GM18498 (cell line): ENCODE data around the gene CTDSPL.
A peak's percentile ranks its signal among the peaks of the same experiment; 100 is the strongest.
"Not testable (repeated sequence)": the region's sequence is repeated elsewhere in the genome, so short reads cannot be mapped to it uniquely, and the experiment has no call there.

Source experiments
- ATAC-seq: cut with Tn5 transposase; IDR thresholded peaks from one replicate; pipeline ENCODE4 v1.9.1; 2021; ENCODE audit warnings: mild to moderate bottlenecking, moderate library complexity; ENCODE audit not compliant: unreplicated experiment

The CTDSPL gene

GRCh38 chr3:37985637-37986320 lies 124.1 kb downstream of the CTDSPL start:
- no peak for ATAC-seq

GRCh38 chr3:37986479-37987314 lies 125.0 kb downstream of the CTDSPL start:
- no peak for ATAC-seq

GRCh38 chr3:37987315-37987697 lies 125.6 kb downstream of the CTDSPL start:
- ATAC-seq = no peak

GRCh38 chr3:37987751-37988179 lies 126.1 kb downstream of the CTDSPL start:
- no peak for ATAC-seq

- ATAC-seq = not testable (repeated sequence)
These were observed 126.7 kb downstream of the CTDSPL start for GRCh38 chr3:37988376-37988775.

- ATAC-seq = no peak
These were observed 127.3 kb downstream of the CTDSPL start for GRCh38 chr3:37988931-37989525.

- ATAC-seq = no peak
These were observed 128.3 kb downstream of the CTDSPL start for GRCh38 chr3:37989821-37990480.

- no peak for ATAC-seq
These were observed 128.8 kb downstream of the CTDSPL start, which contains the start of gene VILL for GRCh38 chr3:37990527-37990926. Gene VILL, plus strand, starts transcription at chr3:37990786. Its CDS starts 2,887 bp downstream, at chr3:37993673.

GRCh38 chr3:37991109-37991508 lies 129.4 kb downstream of the CTDSPL start:
- ATAC-seq = no peak

GRCh38 chr3:37991823-37992222 lies 130.1 kb downstream of the CTDSPL start:
- no peak for ATAC-seq

GRCh38 chr3:37992271-37993066 lies 130.8 kb downstream of the CTDSPL start:
- ATAC-seq = no peak

- ATAC-seq = no peak
These were observed 131.4 kb downstream of the CTDSPL start for GRCh38 chr3:37993067-37993455.

- no peak for ATAC-seq
These were observed 131.8 kb downstream of the CTDSPL start for GRCh38 chr3:37993460-37993819.

GRCh38 chr3:37993820-37994638 lies 132.3 kb downstream of the CTDSPL start:
- peak; percentile 65 for ATAC-seq

GRCh38 chr3:37994639-37994972 lies 132.9 kb downstream of the CTDSPL start:
- no peak for ATAC-seq

- no peak for ATAC-seq
These were observed 134.3 kb downstream of the CTDSPL start for GRCh38 chr3:37995652-37996641.

- ATAC-seq = peak; percentile 58
These were observed 135.2 kb downstream of the CTDSPL start for GRCh38 chr3:37996785-37997301.

- ATAC-seq = no peak
These were observed 135.7 kb downstream of the CTDSPL start for GRCh38 chr3:37997342-37997741.
